A549 (cell line): ENCODE data around the gene DLG1. TPM values are rescaled to one million over a fixed set of nuclear protein-coding genes. Genes with fewer than 3 reads are reported as not detected.

Experiments
- ATAC-seq, 2 experiments: fragments of 200-7000 bp in 1 of 2; fragments of >200 bp in 1 of 2; cut with Nextera tagmentation in 1 of 2; cut with Tn5 transposase in 1 of 2; 3 replicates each; pipeline versions ENCODE4 v1.8.0 to v1.9.1; 2018 to 2020; ENCODE audit warnings: mild to moderate bottlenecking in 1 of 2, moderate library complexity in 1 of 2
- CTCF ChIA-PET: fragments of 300-600 bp; sonication (Branson Sonifier 250); formaldehyde crosslinking; extraction: SDS; loops from one replicate; lab custom pipeline; 2021; ENCODE audit warnings: antibody characterized with exemption, inconsistent platforms; lab: Yijun Ruan, JAX
- POLR2A ChIA-PET: fragments of 350-600 bp; formaldehyde crosslinking; extraction: SDS; loops from one replicate; lab custom pipeline; 2021; ENCODE audit warnings: antibody characterized with exemption, inconsistent platforms; lab: Yijun Ruan, JAX
- DNase-seq, 2 experiments: peaks; one replicate each; pipeline versions ENCODE4 v3.0.0 to v3.0.0-alpha.2; 2011 to 2016; ENCODE audit warnings: low read depth in 1 of 2, low spot score in 1 of 2
- FAIRE-seq: peaks from 2 replicates; lab custom pipeline; 2011; peaks lifted over from hg19 to GRCh38; lab: Jason Lieb, UNC
- H3K27ac ChIP-seq, 2 experiments: fragments of >200 bp; sonication (Bioruptor Twin); formaldehyde crosslinking; 3 replicates each; pipeline ENCODE4 v1.5.1; 2016 to 2017
- H3K4me1 ChIP-seq: fragments of >200 bp; sonication (Bioruptor Twin); formaldehyde crosslinking; 3 replicates; pipeline ENCODE4 v1.6.1; 2016
- H3K4me2 ChIP-seq: fragments of >200 bp; sonication (Bioruptor Twin); formaldehyde crosslinking; 3 replicates; pipeline ENCODE4 v1.6.1; 2016
- H3K4me3 ChIP-seq: fragments of >200 bp; sonication (Bioruptor Twin); formaldehyde crosslinking; 3 replicates; pipeline ENCODE4 v1.5.1; 2016
- H3K9me3 ChIP-seq: fragments of >200 bp; sonication (Bioruptor Twin); formaldehyde crosslinking; 3 replicates; pipeline ENCODE4 v1.6.1; 2016
- BHLHE40 ChIP-seq: IDR thresholded peaks from 2 replicates; pipeline ENCODE4 v1.6.1; 2012; ENCODE audit warnings: low read depth, low read length, inconsistent platforms
- CBX8 ChIP-seq: fragments of 200-600 bp; sonication (generic); IDR thresholded peaks from 2 replicates; pipeline ENCODE4 v1.6.1; 2016
- FOSB ChIP-seq: fragments of 250-450 bp; sonication (Bioruptor Pico); IDR thresholded peaks from 2 replicates; pipeline ENCODE4 v1.5.0; 2020; ENCODE audit warnings: mild to moderate bottlenecking, moderate library complexity
- GATA3 ChIP-seq: IDR thresholded peaks from 2 replicates; pipeline ENCODE4 v1.6.1; 2012; ENCODE audit warnings: borderline replicate concordance
- HOXB13 ChIP-seq: fragments of 250-450 bp; sonication (Bioruptor Pico); IDR thresholded peaks from 2 replicates; pipeline ENCODE4 v1.5.0; 2020; ENCODE audit warnings: low read depth, mild to moderate bottlenecking, moderate library complexity
- JUNB ChIP-seq: fragments of >200 bp; sonication (Bioruptor Twin); formaldehyde crosslinking; IDR thresholded peaks from 2 replicates; pipeline ENCODE4 v1.6.1; 2016
- KDM1A ChIP-seq: fragments of 200-600 bp; sonication (generic); IDR thresholded peaks from 2 replicates; pipeline ENCODE4 v1.6.1; 2016; ENCODE audit warnings: low read depth, mild to moderate bottlenecking
- MAFK ChIP-seq: fragments of 450-650 bp; IDR thresholded peaks from 2 replicates; pipeline ENCODE4 v1.6.1; 2014; ENCODE audit not compliant: partially characterized antibody
- NPAS2 ChIP-seq: fragments of 250-450 bp; sonication (Bioruptor Pico); IDR thresholded peaks from 2 replicates; pipeline ENCODE4 v1.8.0; 2022; ENCODE audit warnings: mild to moderate bottlenecking, moderate library complexity, borderline replicate concordance
- PHF8 ChIP-seq: fragments of 200-600 bp; sonication (generic); IDR thresholded peaks from 2 replicates; pipeline ENCODE4 v1.6.1; 2016; ENCODE audit warnings: low read depth, mild to moderate bottlenecking, antibody characterized with exemption, moderate library complexity, borderline replicate concordance
- POLR2A ChIP-seq: IDR thresholded peaks from 2 replicates; pipeline ENCODE4 v1.6.1; 2012; ENCODE audit warnings: mild to moderate bottlenecking, low read length
- POLR2AphosphoS2 ChIP-seq: conservative IDR thresholded peaks from 2 replicates; pipeline ENCODE4 v1.6.1; 2012; ENCODE audit warnings: low read length, improper control_type of control experiment, inconsistent platforms
- RAD21 ChIP-seq, 2 experiments: fragments of >200 bp in 1 of 2; sonication (Bioruptor Twin) in 1 of 2; formaldehyde crosslinking in 1 of 2; IDR thresholded peaks in 1 of 2; conservative IDR thresholded peaks in 1 of 2; 2 replicates in 1 of 2; 3 replicates in 1 of 2; pipeline ENCODE4 v1.6.1; 2012 to 2018; ENCODE audit warnings: inconsistent platforms in 1 of 2
- RNF2 ChIP-seq: fragments of 200-600 bp; sonication (generic); IDR thresholded peaks from 2 replicates; pipeline ENCODE4 v1.6.1; 2016; ENCODE audit warnings: low read depth, mild to moderate bottlenecking, antibody characterized with exemption, moderate library complexity, borderline replicate concordance
- SMC3 ChIP-seq: fragments of >200 bp; sonication (Bioruptor Twin); formaldehyde crosslinking; IDR thresholded peaks from 3 replicates; pipeline ENCODE4 v1.6.1; 2018; ENCODE audit warnings: inconsistent platforms
- ZC3H11A ChIP-seq: fragments of 450-650 bp; IDR thresholded peaks from 2 replicates; pipeline ENCODE4 v1.6.1; 2014; ENCODE audit warnings: antibody characterized with exemption, mild to moderate bottlenecking
- ZFP36 ChIP-seq: fragments of 450-650 bp; IDR thresholded peaks from 2 replicates; pipeline ENCODE4 v1.6.1; 2014; ENCODE audit warnings: borderline replicate concordance; ENCODE audit not compliant: partially characterized antibody
- ZNF302 ChIP-seq: fragments of 250-450 bp; sonication (Bioruptor Pico); IDR thresholded peaks from 2 replicates; pipeline ENCODE4 v1.9.0; 2021; ENCODE audit warnings: inconsistent platforms, mild to moderate bottlenecking, moderate library complexity
- ZSCAN20 ChIP-seq: fragments of 250-450 bp; sonication (Bioruptor Pico); IDR thresholded peaks from 2 replicates; pipeline ENCODE4 v1.8.0; 2022; ENCODE audit warnings: mild to moderate bottlenecking, moderate library complexity
- WGBS: methylation state at CpG from one replicate; pipeline ENCODE4 v1.1.6; 2017; ENCODE audit errors: missing lambda C conversion rate; 5-methylcytosine and 5-hydroxymethylcytosine counted together
- polyA plus RNA-seq, 4 experiments: library from polyadenylated mRNA; depleted of rRNA in 3 of 4; stranded (reverse); fragments of >200 nt; fragmentation: RNase III in 1 of 4; extraction: RNeasy Plus Mini Kit Qiagen cat#74134 plus additional on column Dnase treatment in 1 of 4; gene quantifications; 2 replicates in 3 of 4; 3 replicates in 1 of 4; pipeline ENCODE4 v1.2.3, GENCODE V29; 2011 to 2017
- TF ChIP-seq, protein P1 (sequence below): fragments of 250-450 bp; sonication (Bioruptor Pico); IDR thresholded peaks from 2 replicates; pipeline ENCODE4 v1.5.0; 2020; ENCODE audit warnings: low read depth, mild to moderate bottlenecking, moderate library complexity
- TF ChIP-seq, protein P2 (sequence below): fragments of >200 bp; sonication (Bioruptor Twin); formaldehyde crosslinking; IDR thresholded peaks from 3 replicates; pipeline ENCODE4 v1.5.1; 2016

DLG1 gene
- polyA plus RNA-seq, 2 of the 4 experiments (the other 2 are of a cell fraction) = 27.0 to 33.9 TPM

DNA sequence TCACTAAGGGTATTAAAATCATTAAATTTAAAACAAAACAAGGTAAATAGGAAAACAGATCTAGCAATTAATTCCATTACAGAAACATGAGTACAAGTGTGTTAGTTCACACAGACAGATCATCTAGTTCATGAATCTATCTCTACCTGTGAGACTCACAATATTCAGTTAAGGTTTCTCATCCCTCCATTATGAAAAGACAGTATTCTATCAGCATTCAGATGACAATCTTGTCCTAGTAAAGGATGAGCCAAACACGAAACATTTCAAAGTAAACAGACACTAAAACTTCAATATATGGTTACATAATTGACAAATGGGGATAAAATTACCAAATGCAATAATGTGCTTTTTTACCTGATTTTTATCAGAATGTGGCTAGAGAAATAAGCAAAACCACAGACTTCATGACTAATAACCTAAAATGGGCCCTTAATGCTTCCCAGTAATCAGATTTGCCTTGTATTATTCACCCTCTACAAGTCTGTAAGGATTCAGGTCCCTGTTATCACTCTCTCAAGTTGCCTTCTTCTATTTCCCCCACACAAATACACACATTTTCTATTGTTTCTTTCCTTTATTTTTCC lies 126.8 kb downstream of the DLG1 start (continued):
- TF ChIP-seq, protein P1, sequence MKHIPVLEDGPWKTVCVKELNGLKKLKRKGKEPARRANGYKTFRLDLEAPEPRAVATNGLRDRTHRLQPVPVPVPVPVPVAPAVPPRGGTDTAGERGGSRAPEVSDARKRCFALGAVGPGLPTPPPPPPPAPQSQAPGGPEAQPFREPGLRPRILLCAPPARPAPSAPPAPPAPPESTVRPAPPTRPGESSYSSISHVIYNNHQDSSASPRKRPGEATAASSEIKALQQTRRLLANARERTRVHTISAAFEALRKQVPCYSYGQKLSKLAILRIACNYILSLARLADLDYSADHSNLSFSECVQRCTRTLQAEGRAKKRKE (CRISPR knock-in tag) = no peak
- no peak for TF ChIP-seq POLR2A
- TF ChIP-seq CBX8 = no peak
- no peak for TF ChIP-seq RNF2
- TF ChIP-seq, protein P2, sequence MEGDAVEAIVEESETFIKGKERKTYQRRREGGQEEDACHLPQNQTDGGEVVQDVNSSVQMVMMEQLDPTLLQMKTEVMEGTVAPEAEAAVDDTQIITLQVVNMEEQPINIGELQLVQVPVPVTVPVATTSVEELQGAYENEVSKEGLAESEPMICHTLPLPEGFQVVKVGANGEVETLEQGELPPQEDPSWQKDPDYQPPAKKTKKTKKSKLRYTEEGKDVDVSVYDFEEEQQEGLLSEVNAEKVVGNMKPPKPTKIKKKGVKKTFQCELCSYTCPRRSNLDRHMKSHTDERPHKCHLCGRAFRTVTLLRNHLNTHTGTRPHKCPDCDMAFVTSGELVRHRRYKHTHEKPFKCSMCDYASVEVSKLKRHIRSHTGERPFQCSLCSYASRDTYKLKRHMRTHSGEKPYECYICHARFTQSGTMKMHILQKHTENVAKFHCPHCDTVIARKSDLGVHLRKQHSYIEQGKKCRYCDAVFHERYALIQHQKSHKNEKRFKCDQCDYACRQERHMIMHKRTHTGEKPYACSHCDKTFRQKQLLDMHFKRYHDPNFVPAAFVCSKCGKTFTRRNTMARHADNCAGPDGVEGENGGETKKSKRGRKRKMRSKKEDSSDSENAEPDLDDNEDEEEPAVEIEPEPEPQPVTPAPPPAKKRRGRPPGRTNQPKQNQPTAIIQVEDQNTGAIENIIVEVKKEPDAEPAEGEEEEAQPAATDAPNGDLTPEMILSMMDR = no peak
- TF ChIP-seq ZNF302 (CRISPR knock-in tag) = no peak
- TF ChIP-seq, all 56 proteins: peak for 0

DNA sequence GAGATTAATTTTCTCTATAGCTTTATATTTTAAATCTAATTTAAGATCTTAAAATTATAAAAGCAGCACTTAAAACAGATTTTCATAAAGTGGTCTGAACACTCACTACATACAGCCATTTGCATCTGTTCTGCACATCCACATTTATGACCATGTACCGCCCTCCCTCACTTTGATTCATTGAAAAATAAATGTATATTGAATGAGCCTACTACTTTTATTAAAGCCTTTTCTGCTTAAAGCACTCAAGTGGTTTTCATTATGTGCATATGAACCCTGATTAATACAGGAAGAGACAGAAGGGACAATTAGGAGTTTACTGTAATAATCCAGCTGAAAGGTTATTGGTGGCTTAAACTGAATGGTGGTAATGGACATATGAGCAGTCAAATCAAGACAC lies 129.4 kb downstream of the DLG1 start:
- H3K27ac ChIP-seq = no peak overlapping the region
- FAIRE-seq (no peak), DNase-seq (no peak), ATAC-seq (no peak)
- ChIA-PET CTCF (interaction anchor here (1.6 to 2.9 kb wide), 2 partner anchors 18 to 139 kb away, joined by 3 to 10 read pairs; partner anchors contain the start of gene MELTF), POLR2A (no interaction called here)
- H3K4me3 ChIP-seq = no peak overlapping the region
- no peak overlapping the region for H3K4me2 ChIP-seq
- TF ChIP-seq ZC3H11A (no peak), FOSB (CRISPR knock-in tag) (no peak), ZFP36 (no peak), HOXB13 (CRISPR knock-in tag) (no peak), RAD21 (conservative IDR thresholded peaks at IDR 0.05 in 1 of 2, IDR thresholded peaks at IDR 0.05 in 1 of 2) (no peak), POLR2AphosphoS2 (no peak), CBX8 (no peak), RNF2 (no peak), KDM1A (no peak), BHLHE40 (no peak), NPAS2 (CRISPR knock-in tag) (no peak), MAFK (no peak), JUNB (no peak), PHF8 (no peak), GATA3 (no peak), SMC3 (no peak), ZSCAN20 (CRISPR knock-in tag) (no peak)
- 87% methylated on average over 1 of the region's 1 CpG for WGBS
- no peaks in the 10 kb centered on the region for H3K9me3 ChIP-seq
- no peaks in the 10 kb centered on the region for H3K4me1 ChIP-seq

DNA sequence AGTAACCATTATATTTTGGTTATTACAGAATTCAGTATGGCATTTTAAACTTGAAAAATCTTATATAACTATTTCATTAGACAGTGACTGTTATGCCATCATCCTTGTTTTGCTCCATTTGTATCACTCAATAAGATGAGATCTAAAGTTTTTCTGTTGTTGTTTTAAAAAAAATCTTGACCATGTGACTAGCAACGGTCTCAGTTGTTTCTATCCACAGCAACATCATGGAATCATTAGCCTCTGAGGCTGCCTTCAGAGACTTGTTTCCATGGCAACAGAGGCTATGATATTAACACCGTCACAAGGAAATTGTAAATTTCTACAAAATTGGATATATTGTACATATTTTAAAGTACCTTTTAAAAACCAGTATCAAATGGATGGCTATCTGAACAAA lies 129.8 kb downstream of the DLG1 start:
- ATAC-seq = no peak
- no peak for FAIRE-seq
- no peaks in the 10 kb centered on the region for H3K9me3 ChIP-seq
- H3K4me3 ChIP-seq = no peak overlapping the region
- no peak for TF ChIP-seq ZFP36
- TF ChIP-seq, protein P2 = no peak
- TF ChIP-seq, all 56 proteins: peak for 0
- ChIA-PET POLR2A (no interaction called here), CTCF (interaction anchor here (1.6 to 2.9 kb wide), 2 partner anchors 18 to 139 kb away, joined by 3 to 10 read pairs; partner anchors contain the start of gene MELTF)
- DNase-seq = peak in 1 of 2 experiments; percentile 8
- H3K4me2 ChIP-seq = no peak overlapping the region
- H3K27ac ChIP-seq = no peak overlapping the region
- H3K4me1 ChIP-seq = no peaks in the 10 kb centered on the region
- WGBS = 87% methylated on average over 2 of the region's 2 CpGs
